DOHH2 (cell line): ENCODE results near the gene C16orf90.

Experiments used
- H3F3A ChIP-seq: fragments of 200-600 bp; sonication (generic), shearing (Covaris generic); 2 replicates; pipeline ENCODE4 v1.6.0; 2016; ENCODE audit warnings: antibody characterized with exemption, mild to moderate bottlenecking; ENCODE audit not compliant: control insufficient read depth, insufficient read depth
- H3K27ac ChIP-seq: fragments of 200-600 bp; sonication (generic); 2 replicates; pipeline ENCODE4 v1.5.1; 2014; ENCODE audit warnings: low read depth, mild to moderate bottlenecking, low read length, moderate library complexity
- H3K27me3 ChIP-seq: fragments of 200-600 bp; sonication (generic); 2 replicates; pipeline ENCODE4 v1.6.1; 2014; ENCODE audit warnings: mild to moderate bottlenecking, low read length, mixed read lengths; ENCODE audit not compliant: control insufficient read depth
- H3K36me3 ChIP-seq: fragments of 200-600 bp; sonication (generic); 2 replicates; pipeline ENCODE4 v1.6.1; 2014; ENCODE audit warnings: mild to moderate bottlenecking, low read length, moderate library complexity, mixed read lengths; ENCODE audit not compliant: control insufficient read depth
- H3K4me1 ChIP-seq: fragments of 200-600 bp; sonication (generic); 2 replicates; pipeline ENCODE4 v1.6.1; 2014; ENCODE audit warnings: mild to moderate bottlenecking, low read length, mixed read lengths; ENCODE audit not compliant: control insufficient read depth
- H3K4me2 ChIP-seq: fragments of 200-600 bp; sonication (generic); 2 replicates; pipeline ENCODE4 v1.6.0; 2014; ENCODE audit warnings: mild to moderate bottlenecking, low read length, moderate library complexity
- H3K4me3 ChIP-seq: fragments of 200-600 bp; sonication (generic); 2 replicates; pipeline ENCODE4 v1.5.1; 2014; ENCODE audit warnings: mild to moderate bottlenecking, low read length, mixed read lengths
- H3K79me2 ChIP-seq: fragments of 200-600 bp; sonication (generic); 2 replicates; pipeline ENCODE4 v1.6.1; 2014; ENCODE audit warnings: mild to moderate bottlenecking, low read length, mixed read lengths; ENCODE audit not compliant: control insufficient read depth
- H3K9me2 ChIP-seq: fragments of 200-600 bp; sonication (generic); replicated peaks from 2 replicates; pipeline ENCODE4 v1.6.1; 2014; ENCODE audit warnings: mild to moderate bottlenecking, low read length, mixed read lengths; ENCODE audit not compliant: control insufficient read depth
- H3K9me3 ChIP-seq: fragments of 200-600 bp; sonication (generic); 2 replicates; pipeline ENCODE4 v1.6.1; 2014; ENCODE audit warnings: antibody characterized with exemption, low read length, mixed read lengths; ENCODE audit not compliant: control insufficient read depth, insufficient read depth
- H4K20me1 ChIP-seq: fragments of 200-600 bp; sonication (generic); 2 replicates; pipeline ENCODE4 v1.6.0; 2014; ENCODE audit warnings: low read depth, mild to moderate bottlenecking, antibody characterized with exemption, low read length, moderate library complexity; ENCODE audit not compliant: control insufficient read depth, insufficient read depth
- CTCF ChIP-seq: fragments of 200-600 bp; sonication (generic); IDR thresholded peaks from one replicate; pipeline ENCODE4 v1.5.1; 2014; ENCODE audit warnings: antibody characterized with exemption, mild to moderate bottlenecking, low read depth, low read length; ENCODE audit not compliant: poor library complexity, severe bottlenecking
- EZH2phosphoT487 ChIP-seq: fragments of 200-600 bp; sonication (generic); IDR thresholded peaks from 2 replicates; pipeline ENCODE4 v1.6.1; 2017; ENCODE audit warnings: borderline replicate concordance, mild to moderate bottlenecking, antibody characterized with exemption, low read length, moderate library complexity, mixed read lengths

Gene C16orf90

DNA sequence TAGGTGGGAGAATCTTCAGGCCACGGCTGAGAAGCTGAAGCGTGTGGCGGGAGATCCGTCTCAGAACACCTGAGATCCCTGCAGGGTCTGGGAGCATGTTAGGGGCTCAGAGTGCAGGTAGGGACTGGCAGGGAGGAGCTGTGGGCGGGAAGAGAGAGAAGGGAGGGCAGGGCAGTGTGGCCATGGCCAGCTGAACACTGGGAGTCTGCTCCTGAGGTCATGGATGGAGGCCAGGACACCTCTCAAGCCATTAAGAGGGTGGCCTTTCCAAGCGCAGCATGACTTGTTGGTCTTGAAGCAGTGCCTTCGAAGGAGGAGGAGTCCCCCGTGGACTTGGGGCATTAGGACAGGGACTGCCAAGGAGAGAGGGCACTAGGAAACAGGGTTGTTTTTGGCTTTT is 28.1 kb downstream of the C16orf90 start:
- Histone ChIP-seq H3K36me3 (peaks cover 16% of the 10 kb centered on the region), H3K79me2 (peaks cover 97% of the 10 kb centered on the region)

DNA sequence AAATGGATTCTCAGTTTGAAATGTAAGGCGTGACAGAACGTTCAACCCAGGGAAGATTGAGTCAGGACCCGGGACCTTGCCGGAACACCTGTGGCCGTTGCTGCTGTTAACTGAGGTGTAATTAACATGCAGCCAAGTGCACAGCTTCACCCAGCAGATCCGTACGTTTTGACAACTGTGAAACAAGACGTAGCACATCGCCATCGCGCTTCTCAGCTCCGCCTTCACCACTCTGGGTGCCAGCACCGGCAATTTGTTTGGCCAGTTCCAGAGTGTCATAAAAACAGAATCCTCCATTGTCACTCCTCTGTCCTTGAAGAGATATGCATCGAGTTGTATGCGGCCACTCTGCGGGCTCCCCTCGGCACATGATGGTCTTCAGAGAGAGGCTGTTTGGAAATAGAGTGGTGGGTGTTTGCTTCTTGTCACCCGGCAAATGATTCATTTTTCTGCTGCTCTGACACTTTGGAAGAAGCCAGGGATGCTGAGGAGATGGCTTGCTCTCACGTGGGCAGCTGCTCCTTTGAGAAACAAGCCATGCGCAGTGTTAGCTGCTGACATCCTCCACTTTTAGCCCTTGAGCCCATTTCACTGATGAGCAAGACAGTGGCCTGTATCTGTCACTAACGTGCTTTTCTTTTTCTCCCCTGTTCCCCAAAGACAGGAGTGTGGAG is 29.2 kb downstream of the C16orf90 start:
- Histone ChIP-seq H3K79me2 (peaks cover 98% of the 10 kb centered on the region), H3K4me2 (no peak overlapping the region), H3K27ac (no peak overlapping the region), H3K4me3 (no peak overlapping the region), H4K20me1 (no peaks in the 10 kb centered on the region), H3F3A (no peaks in the 10 kb centered on the region), H3K27me3 (no peaks in the 10 kb centered on the region), H3K9me3 (peaks cover 2% of the 10 kb centered on the region; the same call in 1 of the 2 replicates), H3K4me1 (no peaks in the 10 kb centered on the region), H3K36me3 (peaks cover 9% of the 10 kb centered on the region), H3K9me2 (no peaks in the 10 kb centered on the region)
- TF ChIP-seq CTCF (no peak), EZH2phosphoT487 (no peak)

More for the DNA sequence above, 28.1 kb downstream of the C16orf90 start:
- Histone ChIP-seq H4K20me1 (no peaks in the 10 kb centered on the region), H3K4me3 (no peak overlapping the region), H3K27ac (no peak overlapping the region), H3K27me3 (no peaks in the 10 kb centered on the region), H3K4me1 (no peaks in the 10 kb centered on the region), H3K9me3 (peaks cover 10% of the 10 kb centered on the region; the same call in 1 of the 2 replicates), H3K9me2 (no peaks in the 10 kb centered on the region), H3F3A (no peaks in the 10 kb centered on the region), H3K4me2 (no peak overlapping the region)
- TF ChIP-seq CTCF (no peak), EZH2phosphoT487 (no peak)

DNA sequence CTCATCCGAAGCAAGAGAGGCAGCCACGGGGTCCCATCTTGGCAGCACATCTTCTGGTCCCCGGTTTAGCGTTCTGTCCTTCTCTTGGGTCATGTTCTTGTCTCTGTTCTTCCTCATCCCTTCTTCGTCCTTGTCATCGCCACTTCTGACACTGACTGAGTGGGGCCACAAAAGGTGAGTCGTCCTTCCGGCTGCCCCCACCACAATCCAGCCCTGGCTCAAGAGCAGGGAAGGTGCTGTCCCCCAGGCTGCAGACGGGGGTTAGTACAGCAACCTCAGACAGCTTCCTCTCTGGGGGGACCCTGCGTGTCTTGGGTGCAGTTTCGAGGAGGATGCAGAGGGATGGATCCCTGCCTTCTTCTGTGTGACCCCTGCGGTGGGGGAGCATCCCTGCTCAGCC is 30.0 kb downstream of the C16orf90 start:
- Histone ChIP-seq H4K20me1 (no peaks in the 10 kb centered on the region), H3K27ac (no peak overlapping the region), H3K4me1 (no peaks in the 10 kb centered on the region), H3F3A (no peaks in the 10 kb centered on the region), H3K9me2 (no peaks in the 10 kb centered on the region), H3K4me3 (no peak overlapping the region), H3K4me2 (no peak overlapping the region), H3K79me2 (peaks cover 98% of the 10 kb centered on the region), H3K9me3 (peaks cover 2% of the 10 kb centered on the region; the same call in 1 of the 2 replicates), H3K27me3 (no peaks in the 10 kb centered on the region), H3K36me3 (peaks cover 9% of the 10 kb centered on the region)
- no peak for TF ChIP-seq CTCF
